Trophoblast cell (in vitro differentiated cells and primary cell): ENCODE results near the gene GFPT2.

ENCODE experiments used
- DNase-seq, 2 donors: peaks; one replicate each; pipeline ENCODE4 v3.0.0-alpha.2; 2016
- H2AFZ ChIP-seq: 2 replicates; pipeline ENCODE4 v1.6.1; 2013; ENCODE audit warnings: low read length, moderate library complexity, mild to moderate bottlenecking; ENCODE audit not compliant: insufficient read depth, poor library complexity
- H2AK5ac ChIP-seq: 2 replicates; pipeline ENCODE4 v1.6.1; 2013; ENCODE audit warnings: mild to moderate bottlenecking, low read length
- H2BK120ac ChIP-seq: 2 replicates; pipeline ENCODE4 v1.6.1; 2013; ENCODE audit warnings: low read length, mild to moderate bottlenecking, moderate library complexity; ENCODE audit not compliant: insufficient read depth, poor library complexity
- H2BK12ac ChIP-seq: 2 replicates; pipeline ENCODE4 v1.6.1; 2013; ENCODE audit warnings: mild to moderate bottlenecking, low read length, moderate library complexity
- H2BK5ac ChIP-seq: 2 replicates; pipeline ENCODE4 v1.6.1; 2013; ENCODE audit warnings: low read length, low read depth, moderate library complexity, mild to moderate bottlenecking; ENCODE audit not compliant: poor library complexity
- H3K14ac ChIP-seq: 2 replicates; pipeline ENCODE4 v1.6.1; 2013; ENCODE audit warnings: mild to moderate bottlenecking, low read length
- H3K18ac ChIP-seq: 2 replicates; pipeline ENCODE4 v1.6.1; 2013; ENCODE audit warnings: mild to moderate bottlenecking, low read length
- H3K23ac ChIP-seq: 2 replicates; pipeline ENCODE4 v1.6.1; 2013; ENCODE audit warnings: low read length
- H3K27ac ChIP-seq: 2 replicates; pipeline ENCODE4 v1.5.1; 2013; ENCODE audit warnings: low read depth, mild to moderate bottlenecking, inconsistent platforms, low read length, moderate library complexity
- H3K27me3 ChIP-seq: 2 replicates; pipeline ENCODE4 v1.6.1; 2013; ENCODE audit warnings: inconsistent platforms, mild to moderate bottlenecking, low read length, moderate library complexity; ENCODE audit not compliant: insufficient read depth
- H3K36me3 ChIP-seq, 2 experiments: 1 replicate in 1 of 2; 2 replicates in 1 of 2; pipeline ENCODE4 v1.6.1; 2013; ENCODE audit warnings: low read length in 2 of 2, mild to moderate bottlenecking in 2 of 2, moderate library complexity in 1 of 2; ENCODE audit not compliant: insufficient read depth in 2 of 2, control insufficient read depth in 1 of 2
- H3K4ac ChIP-seq: 2 replicates; pipeline ENCODE4 v1.6.1; 2013; ENCODE audit warnings: low read depth, mild to moderate bottlenecking, low read length, moderate library complexity
- H3K4me1 ChIP-seq, 2 experiments: 1 replicate in 1 of 2; 2 replicates in 1 of 2; pipeline ENCODE4 v1.6.1; 2013; ENCODE audit warnings: low read length in 2 of 2, mild to moderate bottlenecking in 2 of 2, moderate library complexity in 1 of 2; ENCODE audit not compliant: insufficient read depth in 2 of 2, control insufficient read depth in 1 of 2
- H3K4me2 ChIP-seq: 2 replicates; pipeline ENCODE4 v1.6.1; 2013; ENCODE audit warnings: inconsistent platforms, mild to moderate bottlenecking, low read length, moderate library complexity
- H3K4me3 ChIP-seq: 2 replicates; pipeline ENCODE4 v1.5.1; 2013; ENCODE audit warnings: mild to moderate bottlenecking, low read depth, low read length, inconsistent platforms
- H3K79me1 ChIP-seq: one replicate; pipeline ENCODE4 v1.6.1; 2013; ENCODE audit warnings: low read length
- H3K79me2 ChIP-seq: 2 replicates; pipeline ENCODE4 v1.6.1; 2013; ENCODE audit warnings: low read length, mild to moderate bottlenecking; ENCODE audit not compliant: control insufficient read depth, insufficient read depth, poor library complexity
- H3K9ac ChIP-seq: 2 replicates; pipeline ENCODE4 v1.6.1; 2013; ENCODE audit warnings: mild to moderate bottlenecking, low read length
- H3K9me3 ChIP-seq: 2 replicates; pipeline ENCODE4 v1.6.1; 2013; ENCODE audit warnings: low read depth, mild to moderate bottlenecking, control low read depth, inconsistent platforms, low read length; ENCODE audit not compliant: insufficient read depth
- H4K12ac ChIP-seq: 2 replicates; pipeline ENCODE4 v1.6.1; 2013; ENCODE audit warnings: low read depth, mild to moderate bottlenecking, low read length, moderate library complexity
- H4K8ac ChIP-seq: 2 replicates; pipeline ENCODE4 v1.6.1; 2013; ENCODE audit warnings: low read depth, mild to moderate bottlenecking, low read length, moderate library complexity
- H4K91ac ChIP-seq: one replicate; pipeline ENCODE4 v1.6.1; 2013; ENCODE audit warnings: low read depth, mild to moderate bottlenecking, low read length, moderate library complexity
- WGBS: extraction: QIAGEN DNeasy Blood & Tissue Kit; methylation state at CpG from one replicate; pipeline ENCODE4 v1.1.7; 2013; ENCODE audit warnings: missing lambda C conversion rate; ENCODE audit not compliant: insufficient read length, insufficient coverage; ENCODE audit errors: extremely low coverage; 5-methylcytosine and 5-hydroxymethylcytosine counted together

Gene GFPT2

DNA sequence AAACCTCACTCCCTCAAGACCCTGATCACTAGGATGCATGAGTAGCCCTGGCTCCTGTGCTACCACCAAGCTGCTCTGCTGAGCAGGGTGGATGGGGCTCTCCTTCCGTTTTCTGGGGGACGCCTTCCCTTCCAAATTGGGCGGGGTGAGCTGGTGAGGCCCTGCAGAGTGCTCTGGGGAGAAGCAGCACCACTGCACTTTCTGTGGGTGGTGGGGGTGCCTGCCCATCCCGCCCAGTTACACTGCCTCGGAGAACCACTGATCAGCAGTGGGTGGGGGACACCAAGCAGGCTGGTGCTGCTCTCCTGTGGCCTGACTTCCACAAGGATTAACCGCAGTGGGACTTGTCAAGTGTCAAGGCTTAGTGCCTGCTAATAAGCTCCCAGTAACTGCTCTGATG lies 19.0 kb downstream of the GFPT2 start:
- no peak for DNase-seq
- no peak overlapping the region for H3K4me3 ChIP-seq
- H4K91ac ChIP-seq: no peak overlapping the region
- H3K36me3 ChIP-seq: no peaks in the 10 kb centered on the region
- H4K8ac ChIP-seq: no peak overlapping the region
- H3K14ac ChIP-seq: no peak overlapping the region
- H3K9ac ChIP-seq: no peak overlapping the region
- no peaks in the 10 kb centered on the region for H3K27me3 ChIP-seq
- no peak overlapping the region for H2AK5ac ChIP-seq
- H2BK12ac ChIP-seq: no peak overlapping the region
- no peaks in the 10 kb centered on the region for H3K9me3 ChIP-seq
- H3K4me1 ChIP-seq: peaks cover 9% of the 10 kb centered on the region in 2 experiments
- no CpG with 5 or more reads among the region's 6 CpGs for WGBS
- no peak overlapping the region for H2BK5ac ChIP-seq
- H2AFZ ChIP-seq: no peak overlapping the region
- H3K79me1 ChIP-seq: peaks cover 3% of the 10 kb centered on the region
- H4K12ac ChIP-seq: no peak overlapping the region
- no peak overlapping the region for H2BK120ac ChIP-seq
- no peak overlapping the region for H3K4ac ChIP-seq
- H3K4me2 ChIP-seq: no peak overlapping the region
- H3K27ac ChIP-seq: no peak overlapping the region
- no peaks in the 10 kb centered on the region for H3K79me2 ChIP-seq
- no peak overlapping the region for H3K23ac ChIP-seq
- no peak overlapping the region for H3K18ac ChIP-seq

DNA sequence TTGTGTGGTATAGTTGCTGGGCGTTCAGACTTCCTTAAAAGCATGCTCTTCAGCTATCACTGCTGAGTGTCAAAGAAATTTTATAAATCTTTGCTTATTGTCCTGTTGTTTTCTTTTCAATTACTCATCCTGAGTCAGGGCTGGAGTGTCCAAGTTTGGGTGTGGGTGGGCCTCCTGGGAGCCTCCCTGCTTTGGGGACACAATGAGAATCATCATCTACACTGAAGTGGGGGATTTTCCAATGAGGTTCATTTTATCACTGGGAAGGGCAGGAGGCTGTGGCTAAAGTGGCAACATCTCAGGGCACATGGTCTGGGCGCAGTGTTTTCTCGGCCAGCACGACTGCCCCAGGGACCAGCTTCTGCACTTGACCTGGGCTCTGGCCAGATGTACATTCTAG lies 19.5 kb downstream of the GFPT2 start:
- no peak overlapping the region for H2BK5ac ChIP-seq
- peaks cover 3% of the 10 kb centered on the region for H3K79me1 ChIP-seq
- H4K8ac ChIP-seq: no peak overlapping the region
- no peaks in the 10 kb centered on the region for H3K9me3 ChIP-seq
- no peak overlapping the region for H3K4ac ChIP-seq
- H3K18ac ChIP-seq: no peak overlapping the region
- no peak overlapping the region for H3K14ac ChIP-seq
- H3K23ac ChIP-seq: no peak overlapping the region
- peaks cover 9% of the 10 kb centered on the region in 2 experiments for H3K4me1 ChIP-seq
- H2BK120ac ChIP-seq: no peak overlapping the region
- no peak overlapping the region for H3K4me3 ChIP-seq
- H2AFZ ChIP-seq: no peak overlapping the region
- no peaks in the 10 kb centered on the region for H3K36me3 ChIP-seq
- H4K91ac ChIP-seq: no peak overlapping the region
- no peak overlapping the region for H4K12ac ChIP-seq
- H3K9ac ChIP-seq: no peak overlapping the region
- H3K27me3 ChIP-seq: no peaks in the 10 kb centered on the region
- no peaks in the 10 kb centered on the region for H3K79me2 ChIP-seq
- WGBS: no CpG with 5 or more reads among the region's 4 CpGs
- H2AK5ac ChIP-seq: no peak overlapping the region
- no peak overlapping the region for H3K4me2 ChIP-seq
- H3K27ac ChIP-seq: no peak overlapping the region
- H2BK12ac ChIP-seq: no peak overlapping the region
- no peak for DNase-seq

DNA sequence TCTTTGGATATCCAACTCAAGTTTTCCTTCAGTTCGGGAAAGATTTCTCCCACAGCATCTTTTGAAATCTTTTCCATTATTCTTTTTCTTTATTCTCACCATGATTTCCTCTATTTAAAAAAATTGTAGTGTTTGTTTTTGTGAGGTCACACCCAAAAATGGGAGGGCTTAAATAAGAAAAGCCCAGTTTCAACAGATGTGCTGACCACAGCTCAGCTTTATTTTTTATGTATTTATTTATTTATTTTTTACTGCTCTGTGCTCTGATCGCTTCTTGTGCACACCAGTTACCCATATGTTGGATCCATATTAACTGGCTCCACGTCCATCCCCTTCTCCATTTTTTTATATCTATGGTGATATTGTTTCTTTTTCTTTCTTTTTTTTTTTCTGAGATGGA lies 20.3 kb downstream of the GFPT2 start:
- WGBS: no CpG with 5 or more reads among the region's 3 CpGs
- Histone ChIP-seq H2AFZ (no peak overlapping the region), H3K4me3 (no peak overlapping the region), H3K4me2 (no peak overlapping the region), H3K23ac (no peak overlapping the region), H4K8ac (no peak overlapping the region), H3K79me1 (peaks cover 3% of the 10 kb centered on the region), H2AK5ac (no peak overlapping the region), H3K36me3 (no peaks in the 10 kb centered on the region), H3K9me3 (no peaks in the 10 kb centered on the region), H3K9ac (no peak overlapping the region), H2BK120ac (no peak overlapping the region), H3K27ac (no peak overlapping the region), H3K79me2 (no peaks in the 10 kb centered on the region), H3K18ac (no peak overlapping the region), H2BK5ac (no peak overlapping the region), H3K14ac (no peak overlapping the region), H4K12ac (no peak overlapping the region), H3K4ac (no peak overlapping the region), H3K27me3 (no peaks in the 10 kb centered on the region), H2BK12ac (no peak overlapping the region), H4K91ac (no peak overlapping the region), H3K4me1 (peaks cover 9% of the 10 kb centered on the region in 2 experiments)
- DNase-seq: no peak

DNA sequence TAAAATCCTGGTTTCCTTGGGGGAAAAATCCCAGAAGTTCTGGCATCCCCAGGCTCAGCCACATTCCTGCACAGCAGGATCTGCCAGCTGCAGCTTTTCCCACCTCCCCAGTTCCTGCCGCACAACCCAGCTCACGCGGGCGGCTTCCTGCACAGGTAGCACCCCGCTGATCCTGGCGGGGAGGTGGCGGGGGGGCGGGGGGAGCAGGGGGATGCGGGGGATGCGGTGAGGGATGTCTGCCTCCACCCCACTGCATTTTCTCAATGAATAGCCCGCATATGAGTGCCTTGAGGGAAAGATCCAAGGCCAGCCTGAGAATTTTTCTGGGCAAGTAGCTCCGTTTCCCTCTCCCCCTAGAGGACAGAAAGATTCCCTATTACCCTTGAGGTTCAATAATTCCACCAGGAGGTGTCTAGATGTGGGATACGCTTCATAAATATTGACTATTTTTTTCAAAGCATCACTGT lies 21.1 kb downstream of the GFPT2 start:
- no peak overlapping the region for H4K12ac ChIP-seq
- DNase-seq: peak; percentile 68 to 78
- no peak overlapping the region for H2BK5ac ChIP-seq
- H3K27me3 ChIP-seq: no peaks in the 10 kb centered on the region
- no peak overlapping the region for H2AK5ac ChIP-seq
- H4K91ac ChIP-seq: no peak overlapping the region
- no peaks in the 10 kb centered on the region for H3K9me3 ChIP-seq
- H3K79me1 ChIP-seq: peaks cover 3% of the 10 kb centered on the region
- H3K14ac ChIP-seq: no peak overlapping the region
- peak overlapping the region; percentile 51 for H3K4me2 ChIP-seq
- no peak overlapping the region for H3K4ac ChIP-seq
- no peak overlapping the region for H2BK12ac ChIP-seq
- H3K23ac ChIP-seq: no peak overlapping the region
- peak overlapping the region; percentile 75 for H3K27ac ChIP-seq
- peaks cover 9% of the 10 kb centered on the region in 2 experiments for H3K4me1 ChIP-seq
- H3K36me3 ChIP-seq: no peaks in the 10 kb centered on the region
- H4K8ac ChIP-seq: no peak overlapping the region
- H3K9ac ChIP-seq: no peak overlapping the region
- no peak overlapping the region for H3K4me3 ChIP-seq
- H2BK120ac ChIP-seq: no peak overlapping the region
- no peak overlapping the region for H3K18ac ChIP-seq
- no peak overlapping the region for H2AFZ ChIP-seq
- no CpG with 5 or more reads among the region's 13 CpGs for WGBS
- H3K79me2 ChIP-seq: no peaks in the 10 kb centered on the region
